ENCODE measurements around the gene GLYR1.

GLYR1 gene

DNA sequence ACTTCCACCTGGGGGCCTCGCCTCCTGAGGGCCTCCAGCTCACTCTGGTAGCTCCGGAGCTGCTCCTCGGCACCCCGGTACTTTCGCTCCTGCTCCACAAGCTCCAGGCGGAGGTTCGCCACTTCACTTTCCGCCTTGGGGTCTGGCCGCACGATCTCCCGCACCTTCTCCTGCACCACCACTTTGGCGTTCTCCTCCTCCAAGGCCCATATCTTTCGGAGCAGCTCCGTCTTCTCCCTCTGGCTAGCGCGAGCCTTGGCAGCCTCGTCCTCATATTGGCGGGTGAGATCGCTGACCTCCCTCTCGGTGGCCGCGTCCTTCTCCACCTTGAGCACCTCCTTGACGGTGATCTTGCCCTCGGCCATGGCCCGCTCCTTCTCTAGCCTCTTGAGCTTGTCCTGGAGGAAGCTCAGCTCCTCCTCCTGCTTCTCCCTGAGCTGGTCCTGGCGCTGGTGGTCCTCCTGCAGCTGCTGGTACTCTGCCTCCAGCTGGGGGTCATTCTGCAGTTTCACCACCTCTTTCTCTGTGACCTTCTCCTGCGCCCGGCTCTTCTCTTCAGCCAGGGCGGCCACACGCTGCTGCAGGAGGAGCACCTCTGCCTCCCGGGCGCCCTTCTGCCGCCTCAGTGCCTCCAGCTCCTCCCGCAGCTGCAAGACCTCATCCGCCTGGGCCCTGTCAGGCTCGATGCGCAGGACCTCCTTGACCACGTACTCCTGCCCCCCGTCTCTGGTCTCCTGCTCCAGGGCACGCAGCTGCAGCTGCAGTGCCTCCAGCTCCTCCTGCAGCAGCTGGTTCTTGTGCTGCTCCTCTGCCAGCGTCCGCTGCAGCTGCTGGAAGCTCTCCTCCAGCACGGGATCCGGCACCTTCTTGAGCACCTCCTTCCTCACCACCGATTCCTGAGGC, 38.1 kb upstream of the GLYR1 start:
- no peak for TF ChIP-seq GATA1 (IDR thresholded peaks at IDR 0.05; ENCODE audit: low read depth, low read length)
- no peak for TF ChIP-seq POLR2A (IDR thresholded peaks at IDR 0.05; ENCODE audit: low read length)
- no peak for DNase-seq

DNA sequence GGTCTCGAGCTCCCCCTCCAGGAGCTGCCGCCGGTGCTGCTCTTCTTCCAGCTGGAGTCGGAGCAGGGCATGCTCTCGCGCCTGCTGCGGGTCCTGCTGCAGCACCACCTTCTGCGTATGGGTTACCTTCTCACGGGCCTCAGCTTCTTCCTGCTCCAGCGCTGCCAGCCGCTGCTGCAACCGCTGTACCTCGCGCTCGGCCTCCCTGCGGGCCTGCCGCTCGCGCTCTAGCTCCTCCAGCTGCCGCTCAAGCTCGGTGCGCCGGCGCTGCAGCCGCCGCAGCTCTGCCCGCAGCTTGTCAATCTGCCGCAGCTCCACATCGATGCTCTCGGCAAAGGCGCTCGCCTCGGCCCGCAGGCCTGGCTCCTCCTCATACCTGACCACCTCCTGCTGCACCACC, 37.1 kb upstream of the GLYR1 start:
- TF ChIP-seq GATA1 (IDR thresholded peaks at IDR 0.05; ENCODE audit: low read depth, low read length) (no peak), POLR2A (IDR thresholded peaks at IDR 0.05; ENCODE audit: low read length) (no peak)
- no peak for DNase-seq

DNA sequence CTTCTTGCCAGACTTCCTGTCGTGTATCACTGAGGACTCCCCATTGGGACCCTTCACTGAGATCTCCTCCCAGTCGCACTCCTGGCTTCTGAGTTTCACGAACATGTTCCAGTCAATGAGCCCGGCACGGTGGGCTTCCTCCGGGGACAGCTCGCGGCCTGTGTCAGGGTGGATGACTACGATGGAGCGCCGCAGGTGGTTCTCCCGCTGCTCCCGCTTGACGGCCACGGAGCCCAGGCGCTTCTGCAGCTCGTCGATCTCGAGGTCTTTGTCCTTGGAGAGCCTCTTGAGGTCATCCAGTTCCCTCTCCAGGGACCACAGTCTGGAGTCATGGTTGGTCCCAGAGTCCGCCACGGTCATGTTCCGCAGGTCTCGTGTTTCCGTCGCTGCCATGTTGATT, 36.4 kb upstream of the GLYR1 start:
- TF ChIP-seq GATA1 (IDR thresholded peaks at IDR 0.05; ENCODE audit: low read depth, low read length) (no peak), POLR2A (IDR thresholded peaks at IDR 0.05; ENCODE audit: low read length) (no peak)

DNA sequence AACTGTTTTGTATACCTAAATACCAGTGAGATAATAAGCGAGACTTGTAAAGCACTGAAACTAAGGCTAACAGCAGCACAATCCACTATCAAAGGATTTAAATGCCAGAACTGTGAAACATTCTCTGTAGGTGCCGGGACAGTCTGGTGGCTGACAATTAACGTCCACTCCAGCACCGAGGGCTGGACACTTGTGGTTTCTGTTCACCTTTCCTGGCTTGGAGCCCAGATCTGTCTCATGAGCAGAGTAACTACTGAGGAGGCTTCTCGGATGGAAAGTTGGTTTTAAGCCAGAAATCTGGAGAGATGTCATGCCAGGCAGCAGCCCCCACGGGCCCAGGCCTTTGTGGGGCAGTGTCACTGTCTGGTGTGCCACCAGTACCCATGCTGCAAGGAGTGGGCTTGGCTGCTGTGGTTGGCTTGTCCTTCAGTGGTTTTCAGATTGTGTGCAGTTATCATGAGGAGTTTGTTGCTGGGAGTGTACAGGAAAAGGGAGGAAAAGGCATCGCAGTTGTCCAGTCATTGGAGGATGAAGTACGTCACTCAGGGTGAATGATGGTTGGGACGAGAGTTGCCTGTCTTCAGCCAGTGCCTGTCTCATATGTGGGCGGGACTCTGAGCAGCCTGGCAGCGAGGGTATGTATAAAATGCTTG, 35.7 kb upstream of the GLYR1 start:
- DNase-seq, result no peak

More for the DNA sequence above, 36.4 kb upstream of the GLYR1 start:
- DNase-seq, result no peak

DNA sequence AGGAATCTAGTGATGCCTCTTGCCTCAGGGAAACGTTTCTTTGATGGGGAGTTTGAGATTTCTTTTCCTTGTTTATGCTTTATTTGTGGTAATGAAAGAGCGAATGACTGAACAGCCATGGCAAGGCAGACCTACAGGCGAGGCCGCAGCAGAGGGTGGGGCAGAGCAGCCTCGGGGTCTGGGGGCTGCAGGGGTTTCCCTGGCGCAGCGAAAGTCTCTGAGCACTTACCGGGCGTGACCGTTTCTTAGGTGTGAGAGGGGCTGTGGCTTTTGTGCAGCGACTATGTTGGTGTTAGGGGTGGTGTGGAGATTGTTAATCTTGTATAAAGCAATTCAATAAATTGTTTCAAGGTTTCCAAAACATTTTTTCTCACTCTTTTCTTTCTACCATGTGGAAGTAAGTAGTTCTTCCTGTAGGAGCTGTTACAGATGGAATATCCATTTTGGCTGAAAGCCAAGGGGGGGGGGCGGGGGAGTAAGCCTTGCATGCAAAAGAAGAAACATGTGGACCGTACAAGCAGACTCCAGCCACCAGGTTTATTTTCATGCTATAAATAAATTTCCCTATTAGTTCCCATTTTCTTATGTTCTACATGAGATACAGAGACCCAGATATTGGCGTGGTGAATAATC, 35.0 kb upstream of the GLYR1 start:
- no peak for DNase-seq
- TF ChIP-seq GATA1 (IDR thresholded peaks at IDR 0.05; ENCODE audit: low read depth, low read length), result no peak
- no peak for TF ChIP-seq POLR2A (IDR thresholded peaks at IDR 0.05; ENCODE audit: low read length)

More for the DNA sequence above, 35.7 kb upstream of the GLYR1 start:
- TF ChIP-seq POLR2A (IDR thresholded peaks at IDR 0.05; ENCODE audit: low read length) (no peak), GATA1 (IDR thresholded peaks at IDR 0.05; ENCODE audit: low read depth, low read length) (no peak)

DNA sequence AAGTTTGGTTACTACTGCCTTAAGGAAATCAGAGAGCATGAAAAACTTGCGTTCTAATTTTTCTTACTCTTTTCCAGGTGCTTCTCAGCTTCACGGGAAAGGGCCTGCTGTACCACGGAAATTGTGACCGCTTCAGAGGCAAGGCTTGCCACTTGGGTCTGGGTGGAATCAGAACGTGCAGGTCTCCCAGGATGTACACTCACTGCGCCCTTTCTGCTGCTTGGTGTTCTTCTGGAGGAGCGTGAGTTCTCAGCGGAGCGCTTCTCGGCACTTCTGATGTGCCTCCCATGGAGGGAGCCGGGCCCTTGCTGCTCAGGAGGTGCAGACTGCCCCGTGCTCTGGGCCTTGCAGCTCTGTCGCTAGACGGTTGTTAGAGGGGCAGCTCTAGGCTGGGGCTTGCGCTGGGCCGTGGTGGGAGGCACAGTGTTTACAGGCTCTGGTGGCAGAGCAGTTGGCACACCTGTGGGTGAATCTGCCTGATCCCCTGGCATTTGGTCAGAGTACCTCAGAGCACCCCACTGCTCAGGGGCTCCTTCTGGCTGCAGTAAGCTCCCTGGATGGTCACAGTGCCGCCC, 33.0 kb upstream of the GLYR1 start:
- no peak for DNase-seq
- TF ChIP-seq POLR2A (IDR thresholded peaks at IDR 0.05; ENCODE audit: low read length), result no peak
- no peak for TF ChIP-seq GATA1 (IDR thresholded peaks at IDR 0.05; ENCODE audit: low read depth, low read length)

DNA sequence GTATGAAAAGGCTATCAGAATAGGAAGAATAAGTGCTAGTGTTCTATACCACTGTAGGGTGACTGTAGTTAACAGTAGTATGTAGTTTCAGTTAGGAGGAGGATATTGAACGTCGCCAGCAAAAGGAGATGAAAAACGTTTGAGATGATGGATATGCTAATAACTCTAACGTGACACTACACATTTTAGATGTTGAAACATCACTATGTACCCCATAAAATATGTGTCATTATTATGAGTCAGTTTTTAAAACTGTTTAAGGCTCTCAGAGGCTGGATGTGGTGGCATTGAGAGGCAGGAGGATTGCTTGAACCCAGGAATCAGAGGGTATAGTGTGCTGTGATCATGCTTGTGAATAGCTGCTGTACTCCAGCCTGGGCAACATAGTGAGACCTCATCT, 32.0 kb upstream of the GLYR1 start:
- no peak for DNase-seq

DNA sequence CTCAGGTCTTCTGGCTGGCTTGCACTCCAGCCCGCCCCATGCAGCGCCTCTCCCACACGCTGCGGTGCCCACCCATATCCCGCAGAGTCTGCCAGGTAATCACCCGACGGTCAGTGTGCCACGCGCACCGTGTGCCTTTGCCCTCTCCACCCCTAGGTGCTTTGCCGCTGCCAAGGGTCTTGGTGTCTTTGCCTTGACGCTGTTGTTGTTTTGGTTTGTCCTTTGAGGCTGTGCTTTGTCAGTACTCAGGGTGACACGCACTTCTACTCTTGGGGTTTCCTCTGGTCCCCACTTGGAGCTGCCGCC, 30.2 kb upstream of the GLYR1 start:
- no peak for DNase-seq
- TF ChIP-seq GATA1 (IDR thresholded peaks at IDR 0.05; ENCODE audit: low read depth, low read length), result no peak
- no peak for TF ChIP-seq POLR2A (IDR thresholded peaks at IDR 0.05; ENCODE audit: low read length)

More for the DNA sequence above, 32.0 kb upstream of the GLYR1 start:
- TF ChIP-seq POLR2A (IDR thresholded peaks at IDR 0.05; ENCODE audit: low read length), result no peak
- TF ChIP-seq GATA1 (IDR thresholded peaks at IDR 0.05; ENCODE audit: low read depth, low read length), result no peak

DNA sequence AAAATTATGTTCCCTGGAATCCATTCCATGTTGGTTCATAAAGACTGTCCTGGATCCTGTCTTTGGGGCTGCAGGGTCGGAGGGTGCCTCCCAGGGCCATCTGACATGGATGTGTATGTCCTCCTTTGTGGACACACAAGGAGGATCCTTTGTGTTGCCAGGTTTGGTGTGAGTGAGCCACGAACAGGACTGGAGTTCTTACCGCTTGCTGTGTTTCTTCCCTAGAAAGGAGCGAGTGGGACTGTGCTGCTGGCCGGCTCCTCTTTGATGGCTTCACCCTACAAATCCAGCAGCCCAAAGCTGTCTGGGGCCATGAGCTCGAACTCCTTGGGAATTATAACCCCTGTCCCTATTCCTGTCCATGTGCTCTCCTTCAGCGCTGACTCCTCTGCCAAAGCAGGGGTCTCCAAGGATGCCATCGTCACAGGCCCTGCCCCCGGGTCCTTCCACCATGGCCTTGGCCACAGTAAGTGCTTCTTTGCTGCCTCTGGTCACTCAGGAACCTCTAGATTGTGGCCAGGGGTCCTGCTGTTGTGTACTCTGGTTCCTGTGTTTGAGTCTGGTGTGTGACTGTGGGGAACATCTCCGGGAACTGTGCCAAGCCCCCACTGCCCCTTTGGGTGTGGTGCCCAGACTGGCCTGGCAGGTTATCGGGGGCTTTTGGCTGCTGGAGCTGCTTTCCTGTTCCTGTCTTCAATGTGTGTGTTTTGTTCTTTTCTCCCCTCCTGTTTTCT, 29.7 kb upstream of the GLYR1 start:
- TF ChIP-seq GATA1 (IDR thresholded peaks at IDR 0.05; ENCODE audit: low read depth, low read length) (no peak), POLR2A (IDR thresholded peaks at IDR 0.05; ENCODE audit: low read length) (no peak)
- DNase-seq, result no peak

DNA sequence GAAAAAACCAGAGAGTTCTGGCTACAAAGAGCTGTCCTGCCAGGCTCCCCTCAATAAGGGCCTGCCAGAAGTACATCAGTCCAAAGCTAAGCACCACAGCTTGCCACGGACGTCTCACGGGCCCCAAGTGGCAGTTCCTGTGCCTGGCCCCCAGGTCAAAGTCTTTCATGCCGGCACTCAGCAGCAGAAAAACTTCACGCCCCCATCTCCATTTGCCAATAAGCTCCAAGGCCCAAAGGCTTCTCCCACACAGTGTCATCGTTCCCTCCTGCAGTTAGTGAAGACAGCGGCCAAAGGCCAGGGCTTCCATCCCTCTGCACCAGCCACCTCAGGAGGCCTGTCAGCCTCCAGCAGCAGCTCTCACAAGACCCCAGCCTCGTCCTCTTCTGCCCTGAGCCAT, 27.6 kb upstream of the GLYR1 start:
- TF ChIP-seq POLR2A (IDR thresholded peaks at IDR 0.05; ENCODE audit: low read length), result no peak

DNA sequence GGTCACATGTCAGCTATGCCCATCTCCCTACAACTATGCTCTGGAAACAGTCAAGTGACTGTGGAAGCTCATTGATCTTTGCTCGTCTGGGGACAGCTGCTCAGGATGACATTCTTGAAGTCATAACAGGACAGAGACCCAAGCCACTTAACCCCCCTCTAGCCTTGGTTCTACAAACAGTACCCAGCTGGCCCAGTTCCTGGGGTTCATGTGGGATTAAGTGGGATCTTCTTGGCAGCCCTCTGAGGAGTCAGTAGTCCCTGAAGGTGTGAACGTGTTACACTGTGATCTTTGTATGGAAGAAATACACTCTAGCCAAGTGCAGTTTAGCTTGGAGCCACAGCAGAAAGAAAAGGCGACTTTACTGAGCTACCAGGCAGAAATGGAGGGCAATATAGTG, 26.0 kb upstream of the GLYR1 start:
- no peak for TF ChIP-seq GATA1 (IDR thresholded peaks at IDR 0.05; ENCODE audit: low read depth, low read length)
- no peak for TF ChIP-seq POLR2A (IDR thresholded peaks at IDR 0.05; ENCODE audit: low read length)
- no peak for DNase-seq

More for the DNA sequence above, 27.6 kb upstream of the GLYR1 start:
- no peak for DNase-seq

DNA sequence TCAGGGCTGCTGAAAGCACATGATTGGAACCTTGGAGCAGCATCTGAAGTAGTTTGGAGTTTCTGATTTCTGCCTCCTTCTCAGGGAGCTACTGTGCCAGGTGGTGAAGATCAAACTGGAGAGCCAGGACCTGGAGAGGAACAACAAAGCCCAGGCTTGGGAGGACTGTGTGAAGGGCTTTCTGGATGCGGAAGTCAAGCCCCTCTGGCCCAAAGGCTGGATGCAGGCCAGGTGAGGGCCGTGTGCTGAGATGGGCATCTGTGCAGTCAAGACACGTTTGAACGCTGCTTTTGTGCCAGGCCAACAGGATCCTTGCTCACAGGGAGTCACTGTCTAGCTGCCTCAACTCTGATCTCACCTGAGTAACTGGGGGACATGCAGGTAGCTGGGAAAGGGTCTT, 24.0 kb upstream of the GLYR1 start:
- DNase-seq, result no peak
- TF ChIP-seq GATA1 (IDR thresholded peaks at IDR 0.05; ENCODE audit: low read depth, low read length) (no peak), POLR2A (IDR thresholded peaks at IDR 0.05; ENCODE audit: low read length) (no peak)

DNA sequence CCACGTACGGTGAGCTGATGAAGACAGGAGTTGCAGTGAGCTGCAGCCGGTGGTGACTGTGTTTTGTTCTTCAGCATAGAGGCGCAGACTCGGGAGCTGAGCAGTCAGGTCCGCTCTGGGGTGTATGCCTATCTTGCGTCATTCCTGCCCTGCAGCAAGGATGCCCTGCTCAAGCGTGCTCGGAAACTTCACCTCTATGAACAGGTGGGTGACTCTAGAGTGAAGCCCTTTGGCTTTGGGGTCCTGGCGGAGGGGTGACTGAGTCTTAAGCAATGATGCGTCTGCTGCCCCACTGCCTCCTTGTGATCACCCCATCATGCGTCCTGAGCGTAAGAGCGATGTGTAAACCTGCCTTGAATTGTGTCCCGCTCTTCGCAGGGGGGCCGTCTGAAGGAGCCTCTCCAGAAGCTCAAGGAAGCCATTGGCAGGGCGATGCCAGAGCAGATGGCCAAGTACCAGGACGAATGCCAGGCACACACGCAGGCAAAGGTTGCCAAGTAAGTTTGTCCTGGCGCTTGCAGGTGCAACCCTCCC, 23.1 kb upstream of the GLYR1 start:
- no peak for TF ChIP-seq GATA1 (IDR thresholded peaks at IDR 0.05; ENCODE audit: low read depth, low read length)
- no peak for TF ChIP-seq POLR2A (IDR thresholded peaks at IDR 0.05; ENCODE audit: low read length)
- no peak for DNase-seq

All from erythroblast (primary cell).